OCI-LY3 (cell line): ENCODE data around the gene MBD3L3.
"Not testable (repeated sequence)": the region's sequence is repeated elsewhere in the genome, so short reads cannot be mapped to it uniquely, and the experiment has no call there.

ENCODE experiments used
- EZH2phosphoT487 ChIP-seq: fragments of 200-600 bp; shearing (Covaris generic); IDR thresholded peaks from 2 replicates; pipeline ENCODE4 v1.6.1; 2018; ENCODE audit warnings: antibody characterized with exemption, mixed run types, low read depth
- TF ChIP-seq, protein P1 (sequence below): fragments of 200-600, 300-600 bp; sonication (generic); IDR thresholded peaks from 2 replicates; pipeline ENCODE4 v1.5.1; 2014; ENCODE audit warnings: antibody characterized with exemption, low read length, low read depth

DNA sequence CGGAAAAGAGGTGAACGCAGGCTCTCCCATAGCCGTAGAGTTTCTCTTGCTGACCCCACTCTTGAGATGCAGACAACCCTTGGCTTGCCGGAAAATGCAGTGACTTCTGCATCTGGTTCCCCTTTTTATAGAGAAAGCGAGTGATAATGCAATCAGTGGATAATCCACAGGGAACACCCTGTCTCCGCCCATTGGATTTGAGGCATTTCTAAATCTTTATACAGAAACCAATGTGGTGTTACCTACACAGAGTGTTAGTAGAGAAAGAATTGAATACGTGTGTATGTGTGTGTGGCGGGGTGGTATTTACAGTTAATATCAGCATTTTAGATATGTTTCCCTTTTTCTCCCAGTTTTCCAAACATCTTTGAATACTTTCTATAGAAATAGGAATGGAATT is at the start of gene MBD3L3:
- TF ChIP-seq, protein P1, sequence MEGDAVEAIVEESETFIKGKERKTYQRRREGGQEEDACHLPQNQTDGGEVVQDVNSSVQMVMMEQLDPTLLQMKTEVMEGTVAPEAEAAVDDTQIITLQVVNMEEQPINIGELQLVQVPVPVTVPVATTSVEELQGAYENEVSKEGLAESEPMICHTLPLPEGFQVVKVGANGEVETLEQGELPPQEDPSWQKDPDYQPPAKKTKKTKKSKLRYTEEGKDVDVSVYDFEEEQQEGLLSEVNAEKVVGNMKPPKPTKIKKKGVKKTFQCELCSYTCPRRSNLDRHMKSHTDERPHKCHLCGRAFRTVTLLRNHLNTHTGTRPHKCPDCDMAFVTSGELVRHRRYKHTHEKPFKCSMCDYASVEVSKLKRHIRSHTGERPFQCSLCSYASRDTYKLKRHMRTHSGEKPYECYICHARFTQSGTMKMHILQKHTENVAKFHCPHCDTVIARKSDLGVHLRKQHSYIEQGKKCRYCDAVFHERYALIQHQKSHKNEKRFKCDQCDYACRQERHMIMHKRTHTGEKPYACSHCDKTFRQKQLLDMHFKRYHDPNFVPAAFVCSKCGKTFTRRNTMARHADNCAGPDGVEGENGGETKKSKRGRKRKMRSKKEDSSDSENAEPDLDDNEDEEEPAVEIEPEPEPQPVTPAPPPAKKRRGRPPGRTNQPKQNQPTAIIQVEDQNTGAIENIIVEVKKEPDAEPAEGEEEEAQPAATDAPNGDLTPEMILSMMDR = not testable (repeated sequence)
- TF ChIP-seq EZH2phosphoT487 = not testable (repeated sequence)
